Measurements from ENCODE around the gene YPEL2. TPM values are rescaled to one million over a fixed set of nuclear protein-coding genes. Genes with fewer than 3 reads are reported as not detected.
"Not testable (repeated sequence)": the region's sequence is repeated elsewhere in the genome, so short reads cannot be mapped to it uniquely, and the experiment has no call there.

Gene YPEL2
- polyA plus RNA-seq, 3 donors from 2014 or later: 5.6 to 13.0 (median 11.0) TPM

DNA sequence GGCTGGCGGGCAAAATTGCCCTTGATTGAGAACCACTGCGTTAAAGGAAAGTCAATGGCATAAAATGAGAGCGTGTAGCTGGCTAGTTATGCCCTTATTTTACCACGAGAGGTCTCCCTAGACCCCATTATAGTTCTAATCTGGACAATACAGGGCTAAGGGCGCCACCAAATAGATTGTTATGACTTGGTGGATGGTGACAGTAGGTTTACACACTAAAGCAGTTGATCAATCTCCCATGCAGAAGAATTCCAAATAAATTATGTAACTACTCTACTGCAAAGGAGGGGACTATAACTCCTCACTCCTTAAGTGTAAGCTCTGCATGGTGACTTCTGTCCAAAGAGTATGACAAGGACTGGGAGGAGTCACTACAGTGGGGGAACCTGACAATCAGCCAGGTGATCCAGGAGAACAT is 20.4 kb upstream of the YPEL2 start:
- Mint-ChIP-seq H3K27me3 (ENCODE audit: low read depth in 3 of 3) (peaks cover 2 to 5% (median 4%) of the 10 kb centered on the region in 3 donors), H3K4me3 (no peak overlapping the region), H3K27ac (no peak overlapping the region), H3K36me3 (no peaks in the 10 kb centered on the region), H3K4me1 (no peaks in the 10 kb centered on the region), H3K9me3 (no peaks in the 10 kb centered on the region)
- DNase-seq: peak; percentile 42 to 58 (median 50)

- not testable (repeated sequence) for H3K27ac Mint-ChIP-seq; H3K9me3 Mint-ChIP-seq; H3K4me3 Mint-ChIP-seq; H3K36me3 Mint-ChIP-seq; H3K27me3 Mint-ChIP-seq (ENCODE audit: low read depth in 3 of 3); H3K4me1 Mint-ChIP-seq; DNase-seq
Measured at GRCh38 chr17:59311521-59311920, 19.9 kb upstream of the YPEL2 start.

DNA sequence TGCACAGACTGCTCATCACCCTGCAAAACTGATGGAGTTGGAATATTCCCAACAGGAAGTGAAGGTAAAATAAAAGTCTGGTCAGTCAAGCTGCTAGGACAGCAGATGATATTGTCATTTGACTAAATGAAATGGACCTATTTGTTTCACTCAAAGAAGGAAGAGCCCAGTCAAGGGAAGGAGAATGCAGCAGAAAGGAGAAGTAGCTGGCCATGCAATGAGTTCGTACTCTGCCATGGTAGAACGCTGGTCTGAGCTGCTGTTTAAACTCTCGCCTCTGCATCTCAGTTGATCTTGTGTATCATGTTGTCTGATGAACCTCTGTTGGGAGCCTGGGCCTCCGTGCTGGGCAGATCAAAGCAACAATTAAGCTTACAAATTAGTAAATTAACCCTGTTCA is 15.6 kb upstream of the YPEL2 start:
- no peak overlapping the region for H3K4me3 Mint-ChIP-seq
- no peaks in the 10 kb centered on the region for H3K36me3 Mint-ChIP-seq
- no peak for DNase-seq
- no peaks in the 10 kb centered on the region for H3K9me3 Mint-ChIP-seq
- H3K27ac Mint-ChIP-seq: no peak overlapping the region
- H3K27me3 Mint-ChIP-seq (ENCODE audit: low read depth in 3 of 3): peaks cover 4 to 11% (median 6%) of the 10 kb centered on the region in 3 donors
- no peaks in the 10 kb centered on the region for H3K4me1 Mint-ChIP-seq

- DNase-seq: no peak
- no peaks in the 10 kb centered on the region for H3K9me3 Mint-ChIP-seq
- peaks cover 18 to 23% of the 10 kb centered on the region in 2 donors for H3K4me1 Mint-ChIP-seq
- no peak overlapping the region for H3K4me3 Mint-ChIP-seq
- H3K27ac Mint-ChIP-seq: no peak overlapping the region
- H3K36me3 Mint-ChIP-seq: no peaks in the 10 kb centered on the region
- peaks cover 0 to 4% (median 0%) of the 10 kb centered on the region in 3 donors for H3K27me3 Mint-ChIP-seq (ENCODE audit: low read depth in 3 of 3)
Measured at GRCh38 chr17:59327121-59327980, 4.1 kb upstream of the YPEL2 start.

GRCh38 chr17:59327981-59328290 is 3.5 kb upstream of the YPEL2 start:
- no peak for DNase-seq
- H3K27me3 Mint-ChIP-seq (ENCODE audit: low read depth in 3 of 3): peaks cover 0 to 6% (median 2%) of the 10 kb centered on the region in 3 donors
- H3K4me1 Mint-ChIP-seq: peaks cover 23 to 29% of the 10 kb centered on the region in 2 donors
- no peak overlapping the region for H3K4me3 Mint-ChIP-seq
- no peaks in the 10 kb centered on the region for H3K36me3 Mint-ChIP-seq
- no peaks in the 10 kb centered on the region for H3K9me3 Mint-ChIP-seq
- peak overlapping the region in 1 of 6 donors; percentile 17 for H3K27ac Mint-ChIP-seq

- no peaks in the 10 kb centered on the region for H3K9me3 Mint-ChIP-seq
Measured at GRCh38 chr17:59328601-59329000, 2.9 kb upstream of the YPEL2 start.

DNA sequence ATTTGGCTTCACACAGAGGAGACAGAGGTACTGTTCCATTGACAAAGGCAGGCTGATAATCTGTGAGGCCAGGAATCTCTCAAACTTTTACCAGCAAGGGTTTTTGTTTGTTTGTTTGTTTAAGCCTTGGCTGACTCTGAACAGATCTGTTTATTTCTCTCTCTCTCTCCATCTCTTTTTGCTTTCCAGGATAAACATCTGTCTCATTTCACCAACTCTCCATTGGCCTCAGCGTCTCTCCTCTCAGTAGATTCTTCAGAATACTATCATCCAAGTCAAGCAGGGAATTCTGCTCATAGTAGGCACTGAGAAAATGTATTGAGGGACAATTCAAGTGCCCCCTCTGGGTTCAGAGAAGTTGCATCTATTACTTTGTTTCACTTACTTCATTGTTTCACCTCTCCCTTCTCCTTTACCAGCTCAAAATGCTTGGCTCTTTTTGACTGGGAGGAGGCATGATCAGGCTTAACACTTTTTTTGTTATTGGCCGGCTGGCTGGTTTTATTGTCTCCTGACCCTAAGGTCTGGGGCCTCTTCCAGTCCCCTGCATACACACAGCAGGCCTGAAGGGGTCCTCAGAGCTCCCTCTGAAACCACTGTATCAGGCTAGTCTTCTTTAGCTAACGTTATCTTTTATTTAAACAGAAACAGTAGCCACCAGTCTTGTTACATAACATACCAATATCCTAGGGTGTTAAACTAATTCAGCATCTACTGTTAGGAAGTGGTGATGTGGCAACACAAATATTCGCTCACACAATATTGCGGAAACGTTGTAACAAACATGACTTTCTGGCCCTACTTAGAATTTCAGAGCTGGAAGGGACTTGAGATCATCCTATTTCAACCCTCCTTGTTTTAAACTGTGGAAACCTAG is 2.0 kb upstream of the YPEL2 start:
- Mint-ChIP-seq H3K36me3 (no peaks in the 10 kb centered on the region), H3K27ac (peak overlapping the region; percentile 73 to 92 (median 86)), H3K27me3 (ENCODE audit: low read depth in 3 of 3) (peaks cover 0 to 6% (median 2%) of the 10 kb centered on the region in 3 donors), H3K9me3 (no peaks in the 10 kb centered on the region), H3K4me1 (peaks cover 33 to 42% of the 10 kb centered on the region in 2 donors), H3K4me3 (peak overlapping the region; percentile 40 to 74 (median 65))
- peak; percentile 52 to 64 (median 58) for DNase-seq

More at GRCh38 chr17:59328601-59329000, 2.9 kb upstream of the YPEL2 start:
- Mint-ChIP-seq H3K27ac (peak overlapping the region in 2 of 6 donors; percentile 57 to 58), H3K27me3 (ENCODE audit: low read depth in 3 of 3) (peaks cover 0 to 6% (median 2%) of the 10 kb centered on the region in 3 donors), H3K4me1 (peaks cover 28 to 35% of the 10 kb centered on the region in 2 donors), H3K4me3 (no peak overlapping the region), H3K36me3 (no peaks in the 10 kb centered on the region)
- DNase-seq: no peak

GRCh38 chr17:59330053-59330942 is 1.2 kb upstream of the YPEL2 start:
- DNase-seq: no peak
- H3K27me3 Mint-ChIP-seq (ENCODE audit: low read depth in 3 of 3): peaks cover 0 to 6% (median 2%) of the 10 kb centered on the region in 3 donors
- H3K27ac Mint-ChIP-seq: peak overlapping the region; percentile 73 to 92 (median 86)
- peak overlapping the region; percentile 45 to 74 (median 65) for H3K4me3 Mint-ChIP-seq
- H3K4me1 Mint-ChIP-seq: peaks cover 33 to 42% of the 10 kb centered on the region in 2 donors
- H3K9me3 Mint-ChIP-seq: no peaks in the 10 kb centered on the region
- no peaks in the 10 kb centered on the region for H3K36me3 Mint-ChIP-seq

GRCh38 chr17:59331929-59332748 is 684 bp downstream of the YPEL2 start:
- H3K27me3 Mint-ChIP-seq (ENCODE audit: low read depth in 3 of 3): peaks cover 0 to 6% (median 2%) of the 10 kb centered on the region in 3 donors
- peaks cover 33 to 42% of the 10 kb centered on the region in 2 donors for H3K4me1 Mint-ChIP-seq
- H3K36me3 Mint-ChIP-seq: no peaks in the 10 kb centered on the region
- peak; percentile 31 to 36 (median 32) for DNase-seq
- H3K9me3 Mint-ChIP-seq: no peaks in the 10 kb centered on the region
- peak overlapping the region; percentile 48 to 89 (median 80) for H3K27ac Mint-ChIP-seq
- peak overlapping the region; percentile 88 to 96 (median 93) for H3K4me3 Mint-ChIP-seq

DNA sequence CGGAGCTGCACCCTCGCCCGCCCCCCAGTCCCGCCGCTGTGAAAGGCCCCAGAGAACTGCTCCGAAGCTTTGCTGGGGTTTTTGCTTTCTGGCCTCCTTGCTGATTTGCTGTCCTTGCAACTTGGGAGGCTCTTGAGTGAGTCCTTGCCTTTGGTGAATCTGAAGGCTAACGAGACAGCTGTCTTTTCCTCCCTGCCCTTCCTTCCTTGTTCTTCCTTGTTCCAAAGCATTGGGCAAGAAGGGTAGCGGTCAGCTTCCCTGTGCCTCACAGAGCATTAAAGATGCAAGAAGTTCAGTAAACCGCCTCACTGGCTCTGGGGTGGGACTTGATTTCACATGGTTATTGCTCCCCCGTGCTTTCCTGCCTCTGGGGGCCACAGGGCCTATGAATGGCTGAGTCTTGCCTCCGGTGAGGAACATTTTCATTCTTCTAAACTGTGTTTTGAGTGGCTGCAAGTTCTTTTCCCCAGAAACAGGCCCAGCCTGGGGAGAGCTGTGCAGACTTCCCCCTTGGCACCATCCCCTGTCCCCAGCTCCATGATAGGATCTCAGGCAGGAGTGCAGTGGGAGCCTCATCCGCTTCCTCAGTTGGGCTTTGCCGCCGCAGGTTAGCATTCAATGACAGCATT is 1.4 kb downstream of the YPEL2 start:
- Mint-ChIP-seq H3K27me3 (ENCODE audit: low read depth in 3 of 3) (peaks cover 0 to 4% (median 4%) of the 10 kb centered on the region in 3 donors), H3K4me3 (peak overlapping the region; percentile 88 to 96 (median 93)), H3K36me3 (no peaks in the 10 kb centered on the region), H3K27ac (peak overlapping the region; percentile 48 to 89 (median 80)), H3K9me3 (no peaks in the 10 kb centered on the region), H3K4me1 (peaks cover 33 to 42% of the 10 kb centered on the region in 2 donors)
- peak in 1 of 3 donors; percentile 12 for DNase-seq

DNA sequence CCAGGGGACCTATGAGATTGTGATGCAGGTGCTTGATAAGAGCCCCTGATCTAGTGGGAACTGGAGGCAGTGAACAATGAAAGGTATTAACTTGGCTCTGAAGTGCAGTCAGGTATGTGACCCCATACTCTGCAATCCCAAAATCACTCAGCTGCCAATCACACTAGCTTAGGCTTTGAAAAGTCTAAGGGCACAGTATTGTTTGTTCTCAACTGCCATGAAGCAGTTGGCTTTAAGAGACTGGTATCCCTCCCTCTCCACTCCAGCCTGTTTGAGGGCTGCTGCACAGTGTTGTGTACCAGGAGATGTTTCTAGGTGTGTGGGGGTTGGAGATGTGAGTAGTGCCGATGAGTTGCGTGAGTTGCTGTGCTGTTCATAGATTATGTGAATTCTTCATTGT is 2.4 kb downstream of the YPEL2 start:
- Mint-ChIP-seq H3K27me3 (ENCODE audit: low read depth in 3 of 3) (peaks cover 0 to 4% (median 4%) of the 10 kb centered on the region in 3 donors), H3K4me3 (peak overlapping the region; percentile 28 to 96 (median 92)), H3K27ac (peak overlapping the region in 1 of 6 donors; percentile 40), H3K4me1 (peaks cover 31 to 39% of the 10 kb centered on the region in 2 donors), H3K36me3 (no peaks in the 10 kb centered on the region), H3K9me3 (no peaks in the 10 kb centered on the region)
- DNase-seq: no peak

DNA sequence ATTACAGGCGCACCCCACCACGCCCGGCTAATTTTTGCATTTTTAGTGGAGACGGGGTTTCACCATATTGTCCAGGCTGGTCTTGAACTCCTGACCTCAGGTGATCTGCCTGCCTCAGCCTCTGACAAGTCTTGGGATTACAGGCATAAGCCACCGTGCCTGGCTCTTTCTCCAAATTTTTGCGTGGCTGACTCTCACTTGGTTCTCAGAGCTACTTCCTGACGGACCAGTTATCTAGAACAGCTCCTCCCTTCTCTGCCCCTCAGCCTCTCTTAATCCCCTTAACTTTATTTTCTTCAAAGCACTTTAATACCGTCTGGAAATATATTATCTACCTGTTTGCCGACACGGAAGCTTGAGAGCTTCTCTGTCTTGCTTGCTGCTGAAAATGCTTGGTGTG is 4.2 kb downstream of the YPEL2 start:
- H3K4me3 Mint-ChIP-seq: no peak overlapping the region
- H3K27me3 Mint-ChIP-seq (ENCODE audit: low read depth in 3 of 3): peaks cover 0 to 4% (median 2%) of the 10 kb centered on the region in 3 donors
- no peak overlapping the region for H3K27ac Mint-ChIP-seq
- no peaks in the 10 kb centered on the region for H3K36me3 Mint-ChIP-seq
- peaks cover 17 to 20% of the 10 kb centered on the region in 2 donors for H3K4me1 Mint-ChIP-seq
- no peak for DNase-seq
- no peaks in the 10 kb centered on the region for H3K9me3 Mint-ChIP-seq
